GM23338 (cell line): ENCODE results near the gene EPM2AIP1. TPM values are rescaled to one million over a fixed set of nuclear protein-coding genes. Genes with fewer than 3 reads are reported as not detected.

Source experiments
- ATAC-seq: fragments of 200-7000 bp; cut with Tn5 transposase; 3 replicates; pipeline ENCODE4 v1.9.1; 2020
- DNase-seq: peaks from one replicate; pipeline ENCODE4 v3.0.0-alpha.2; 2015; ENCODE audit warnings: low spot score
- H2AFZ ChIP-seq: fragments of 200-600 bp; sonication (generic); 2 replicates; pipeline ENCODE4 v1.8.0; 2016; ENCODE audit warnings: antibody characterized with exemption, mild to moderate bottlenecking, moderate library complexity
- H3F3A ChIP-seq: fragments of 200-600 bp; sonication (generic); replicated peaks from 2 replicates; pipeline ENCODE4 v1.8.0; 2017; ENCODE audit warnings: antibody characterized with exemption, mixed run types, low read depth
- H3K27ac ChIP-seq: fragments of 200-600 bp; sonication (generic); 2 replicates; pipeline ENCODE4 v1.6.1; 2016; ENCODE audit warnings: low read depth
- H3K27me3 ChIP-seq: fragments of 200-600 bp; sonication (generic); 2 replicates; pipeline ENCODE4 v1.8.0; 2016; ENCODE audit warnings: mild to moderate bottlenecking, mixed run types, moderate library complexity; ENCODE audit not compliant: insufficient read depth
- H3K36me3 ChIP-seq: fragments of 200-600 bp; sonication (generic); 2 replicates; pipeline ENCODE4 v1.8.0; 2016; ENCODE audit warnings: mild to moderate bottlenecking; ENCODE audit not compliant: insufficient read depth
- H3K4me1 ChIP-seq: fragments of 200-600 bp; sonication (generic); 2 replicates; pipeline ENCODE4 v1.8.0; 2016; ENCODE audit warnings: mild to moderate bottlenecking, moderate library complexity; ENCODE audit not compliant: insufficient read depth
- H3K4me2 ChIP-seq: fragments of 200-600 bp; sonication (generic); 2 replicates; pipeline ENCODE4 v1.7.1; 2017; ENCODE audit warnings: mixed run types
- H3K4me3 ChIP-seq: fragments of 200-600 bp; sonication (generic); 2 replicates; pipeline ENCODE4 v1.6.1; 2016; ENCODE audit warnings: mixed run types
- H3K79me2 ChIP-seq: fragments of 200-600 bp; sonication (generic); replicated peaks from 2 replicates; pipeline ENCODE4 v1.8.0; 2017; ENCODE audit warnings: mild to moderate bottlenecking; ENCODE audit not compliant: insufficient read depth
- H3K9me2 ChIP-seq: fragments of 200-600 bp; sonication (generic); 2 replicates; pipeline ENCODE4 v1.8.0; 2017; ENCODE audit not compliant: insufficient read depth
- H4K20me1 ChIP-seq: fragments of 200-600 bp; sonication (generic); replicated peaks from 2 replicates; pipeline ENCODE4 v1.8.0; 2017; ENCODE audit warnings: mild to moderate bottlenecking; ENCODE audit not compliant: insufficient read depth
- H3K27ac Mint-ChIP-seq: 2 replicates; pipeline ENCODE4 v1.8.0; 2020; ENCODE audit warnings: inconsistent platforms, mild to moderate bottlenecking, moderate library complexity, mixed read lengths
- H3K27me3 Mint-ChIP-seq: 3 replicates; pipeline ENCODE4 v1.8.0; 2022; ENCODE audit warnings: low read depth, mild to moderate bottlenecking, moderate library complexity, mixed read lengths, inconsistent platforms; ENCODE audit not compliant: insufficient read depth, poor library complexity
- H3K36me3 Mint-ChIP-seq: 3 replicates; pipeline ENCODE4 v1.8.0; 2021; ENCODE audit warnings: low read depth, mild to moderate bottlenecking, inconsistent platforms, moderate library complexity, mixed read lengths
- H3K4me1 Mint-ChIP-seq: 3 replicates; pipeline ENCODE4 v1.8.0; 2020; ENCODE audit warnings: mild to moderate bottlenecking, inconsistent platforms, mixed read lengths
- H3K4me3 Mint-ChIP-seq: 3 replicates; pipeline ENCODE4 v1.8.0; 2021; ENCODE audit warnings: moderate library complexity, mild to moderate bottlenecking, inconsistent platforms, mixed read lengths
- H3K9me3 Mint-ChIP-seq: 3 replicates; pipeline ENCODE4 v1.8.0; 2020; ENCODE audit warnings: moderate library complexity, mild to moderate bottlenecking, inconsistent platforms, mixed read lengths
- EZH2 ChIP-seq: fragments of 200-600 bp; sonication (generic); IDR thresholded peaks from one replicate; pipeline ENCODE4 v1.8.0; 2017; ENCODE audit warnings: antibody characterized with exemption, mild to moderate bottlenecking, low read depth; ENCODE audit not compliant: unreplicated experiment
- EZH2phosphoT487 ChIP-seq: fragments of 200-600 bp; sonication (generic); IDR thresholded peaks from one replicate; pipeline ENCODE4 v1.8.1; 2018; ENCODE audit warnings: antibody characterized with exemption; ENCODE audit not compliant: unreplicated experiment
- JUNB ChIP-seq: IDR thresholded peaks from one replicate; pipeline ENCODE4 v1.6.1; 2016; ENCODE audit warnings: antibody characterized with exemption; ENCODE audit not compliant: unreplicated experiment
- POLR2AphosphoS5 ChIP-seq: IDR thresholded peaks from 2 replicates; pipeline ENCODE4 v1.6.1; 2016; ENCODE audit warnings: antibody characterized with exemption, low read depth
- STAT1 ChIP-seq: IDR thresholded peaks from one replicate; pipeline ENCODE4 v1.6.1; 2016; ENCODE audit warnings: antibody characterized with exemption; ENCODE audit not compliant: unreplicated experiment
- ZNF114 ChIP-seq: fragments of 250-450 bp; sonication (Bioruptor Pico); IDR thresholded peaks from 2 replicates; pipeline ENCODE4 v1.5.0; 2020; ENCODE audit warnings: mild to moderate bottlenecking, moderate library complexity
- ZNF331 ChIP-seq: fragments of 250-450 bp; sonication (Bioruptor Pico); IDR thresholded peaks from 2 replicates; pipeline ENCODE4 v1.5.0; 2020; ENCODE audit warnings: low read depth, mild to moderate bottlenecking, moderate library complexity
- polyA plus RNA-seq: library from polyadenylated mRNA; unstranded; fragments of >200 nt; fragmentation: Nextera tagmentation; extraction: Ambion mirVana; gene quantifications from 2 replicates; pipeline ENCODE4 v1.2.1, GENCODE V29; 2016
- total RNA-seq: library from RNA; depleted of rRNA; stranded (reverse); fragments of >200 nt; shearing (Covaris generic); gene quantifications from 2 replicates; pipeline ENCODE4 v1.2.3, GENCODE V29; 2014
- TF ChIP-seq, protein P1 (sequence below): fragments of 250-450 bp; sonication (Bioruptor Pico); IDR thresholded peaks from 2 replicates; pipeline ENCODE4 v1.5.0; 2020; ENCODE audit warnings: mild to moderate bottlenecking, moderate library complexity

EPM2AIP1 gene
- total and polyA plus RNA-seq, 2 experiments from 2014 or later = 7.2 to 10.6 TPM

DNA sequence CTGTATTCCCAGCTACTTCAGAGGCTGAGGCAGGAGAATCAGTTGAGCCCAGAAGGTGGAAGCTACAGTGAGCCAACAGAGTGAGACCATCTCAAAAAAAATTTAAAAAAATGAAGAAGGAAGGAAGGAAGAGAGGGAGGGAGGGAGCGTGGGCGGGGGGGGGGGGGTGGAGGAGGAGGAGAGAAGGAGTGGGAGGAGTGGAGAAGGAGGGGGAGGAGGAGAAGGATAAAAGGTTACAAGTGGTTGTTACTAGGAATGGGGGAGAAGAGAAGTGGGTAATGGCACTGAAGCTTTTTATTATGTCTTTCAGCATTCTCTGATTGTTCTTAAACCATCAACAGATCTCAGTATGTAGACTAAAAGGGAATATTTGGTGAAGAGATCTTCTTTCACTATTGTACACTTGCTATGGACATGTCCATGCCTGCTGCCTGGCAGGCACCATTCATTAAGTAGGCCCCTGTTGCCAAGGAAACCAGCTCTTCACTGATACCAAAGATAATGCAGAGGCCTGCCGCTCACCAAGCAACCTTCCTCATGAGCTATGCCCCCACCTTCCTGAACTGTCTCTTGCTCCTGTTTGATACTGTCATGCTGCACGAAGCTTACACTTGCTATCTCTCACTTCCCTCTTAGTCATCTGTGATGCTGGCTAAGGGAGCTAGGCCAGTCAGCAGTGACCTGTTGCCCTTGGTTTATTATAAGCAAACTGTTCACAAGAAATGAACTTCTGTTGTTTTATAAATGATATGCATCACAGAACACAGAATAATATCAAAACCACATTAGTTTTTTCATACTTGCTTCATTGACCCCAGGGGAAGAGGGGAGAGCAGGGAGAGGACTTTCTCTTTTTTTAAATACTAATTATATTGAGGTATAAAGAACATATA is 23.1 kb downstream of the EPM2AIP1 start (continued):
- TF ChIP-seq, protein P1, sequence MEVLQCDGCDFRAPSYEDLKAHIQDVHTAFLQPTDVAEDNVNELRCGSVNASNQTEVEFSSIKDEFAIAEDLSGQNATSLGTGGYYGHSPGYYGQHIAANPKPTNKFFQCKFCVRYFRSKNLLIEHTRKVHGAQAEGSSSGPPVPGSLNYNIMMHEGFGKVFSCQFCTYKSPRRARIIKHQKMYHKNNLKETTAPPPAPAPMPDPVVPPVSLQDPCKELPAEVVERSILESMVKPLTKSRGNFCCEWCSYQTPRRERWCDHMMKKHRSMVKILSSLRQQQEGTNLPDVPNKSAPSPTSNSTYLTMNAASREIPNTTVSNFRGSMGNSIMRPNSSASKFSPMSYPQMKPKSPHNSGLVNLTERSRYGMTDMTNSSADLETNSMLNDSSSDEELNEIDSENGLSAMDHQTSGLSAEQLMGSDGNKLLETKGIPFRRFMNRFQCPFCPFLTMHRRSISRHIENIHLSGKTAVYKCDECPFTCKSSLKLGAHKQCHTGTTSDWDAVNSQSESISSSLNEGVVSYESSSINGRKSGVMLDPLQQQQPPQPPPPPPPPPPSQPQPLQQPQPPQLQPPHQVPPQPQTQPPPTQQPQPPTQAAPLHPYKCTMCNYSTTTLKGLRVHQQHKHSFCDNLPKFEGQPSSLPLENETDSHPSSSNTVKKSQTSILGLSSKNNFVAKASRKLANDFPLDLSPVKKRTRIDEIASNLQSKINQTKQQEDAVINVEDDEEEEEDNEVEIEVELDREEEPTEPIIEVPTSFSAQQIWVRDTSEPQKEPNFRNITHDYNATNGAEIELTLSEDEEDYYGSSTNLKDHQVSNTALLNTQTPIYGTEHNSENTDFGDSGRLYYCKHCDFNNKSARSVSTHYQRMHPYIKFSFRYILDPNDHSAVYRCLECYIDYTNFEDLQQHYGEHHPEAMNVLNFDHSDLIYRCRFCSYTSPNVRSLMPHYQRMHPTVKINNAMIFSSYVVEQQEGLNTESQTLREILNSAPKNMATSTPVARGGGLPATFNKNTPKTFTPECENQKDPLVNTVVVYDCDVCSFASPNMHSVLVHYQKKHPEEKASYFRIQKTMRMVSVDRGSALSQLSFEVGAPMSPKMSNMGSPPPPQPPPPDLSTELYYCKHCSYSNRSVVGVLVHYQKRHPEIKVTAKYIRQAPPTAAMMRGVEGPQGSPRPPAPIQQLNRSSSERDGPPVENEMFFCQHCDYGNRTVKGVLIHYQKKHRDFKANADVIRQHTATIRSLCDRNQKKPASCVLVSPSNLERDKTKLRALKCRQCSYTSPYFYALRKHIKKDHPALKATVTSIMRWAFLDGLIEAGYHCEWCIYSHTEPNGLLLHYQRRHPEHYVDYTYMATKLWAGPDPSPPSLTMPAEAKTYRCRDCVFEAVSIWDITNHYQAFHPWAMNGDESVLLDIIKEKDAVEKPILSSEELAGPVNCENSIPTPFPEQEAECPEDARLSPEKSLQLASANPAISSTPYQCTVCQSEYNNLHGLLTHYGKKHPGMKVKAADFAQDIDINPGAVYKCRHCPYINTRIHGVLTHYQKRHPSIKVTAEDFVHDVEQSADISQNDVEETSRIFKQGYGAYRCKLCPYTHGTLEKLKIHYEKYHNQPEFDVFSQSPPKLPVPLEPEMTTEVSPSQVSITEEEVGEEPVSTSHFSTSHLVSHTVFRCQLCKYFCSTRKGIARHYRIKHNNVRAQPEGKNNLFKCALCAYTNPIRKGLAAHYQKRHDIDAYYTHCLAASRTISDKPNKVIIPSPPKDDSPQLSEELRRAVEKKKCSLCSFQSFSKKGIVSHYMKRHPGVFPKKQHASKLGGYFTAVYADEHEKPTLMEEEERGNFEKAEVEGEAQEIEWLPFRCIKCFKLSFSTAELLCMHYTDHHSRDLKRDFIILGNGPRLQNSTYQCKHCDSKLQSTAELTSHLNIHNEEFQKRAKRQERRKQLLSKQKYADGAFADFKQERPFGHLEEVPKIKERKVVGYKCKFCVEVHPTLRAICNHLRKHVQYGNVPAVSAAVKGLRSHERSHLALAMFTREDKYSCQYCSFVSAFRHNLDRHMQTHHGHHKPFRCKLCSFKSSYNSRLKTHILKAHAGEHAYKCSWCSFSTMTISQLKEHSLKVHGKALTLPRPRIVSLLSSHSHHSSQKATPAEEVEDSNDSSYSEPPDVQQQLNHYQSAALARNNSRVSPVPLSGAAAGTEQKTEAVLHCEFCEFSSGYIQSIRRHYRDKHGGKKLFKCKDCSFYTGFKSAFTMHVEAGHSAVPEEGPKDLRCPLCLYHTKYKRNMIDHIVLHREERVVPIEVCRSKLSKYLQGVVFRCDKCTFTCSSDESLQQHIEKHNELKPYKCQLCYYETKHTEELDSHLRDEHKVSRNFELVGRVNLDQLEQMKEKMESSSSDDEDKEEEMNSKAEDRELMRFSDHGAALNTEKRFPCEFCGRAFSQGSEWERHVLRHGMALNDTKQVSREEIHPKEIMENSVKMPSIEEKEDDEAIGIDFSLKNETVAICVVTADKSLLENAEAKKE = no peak
- TF ChIP-seq ZNF331 (CRISPR knock-in tag) (no peak), EZH2phosphoT487 (no peak), EZH2 (no peak), STAT1 (no peak), ZNF114 (no peak)

DNA sequence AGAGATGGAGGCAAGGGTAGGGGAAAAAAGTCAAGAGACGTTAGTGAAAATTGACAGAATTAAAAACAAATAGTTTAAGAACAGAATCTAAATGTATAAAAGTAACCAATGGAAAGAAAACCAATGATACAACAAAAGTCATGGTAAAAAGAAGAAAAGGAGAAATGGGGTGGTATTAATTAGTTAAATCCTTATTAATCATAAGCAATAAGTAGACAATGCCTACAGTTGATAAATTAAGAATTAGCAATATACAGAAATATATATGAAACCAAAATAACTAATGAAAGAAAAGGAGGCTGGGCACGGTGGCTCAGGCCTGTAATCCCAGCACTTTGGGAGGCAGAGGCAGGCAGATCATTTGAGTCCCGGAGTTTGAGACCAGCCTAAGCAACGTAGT is 23.8 kb downstream of the EPM2AIP1 start:
- Histone ChIP-seq H3K9me2 (no peaks in the 10 kb centered on the region), H3K4me2 (no peak overlapping the region; the same call in 1 of the 2 replicates), H3K79me2 (no peaks in the 10 kb centered on the region), H3F3A (no peaks in the 10 kb centered on the region), H3K4me1 (peaks cover 20% of the 10 kb centered on the region), H3K27ac (0 out of 2 replicates have a peak overlapping the region, but pooled peaks have one; percentile 56), H2AFZ (0 out of 2 replicates have a peak overlapping the region, but pooled peaks have one; percentile 23), H3K36me3 (no peaks in the 10 kb centered on the region), H3K27me3 (no peaks in the 10 kb centered on the region), H3K4me3 (no peak overlapping the region), H4K20me1 (no peaks in the 10 kb centered on the region)
- H3K4me1 Mint-ChIP-seq = peaks cover 31% of the 10 kb centered on the region
- peak overlapping the region; percentile 79; the same call in 1 of the 2 replicates for H3K27ac Mint-ChIP-seq
- H3K9me3 Mint-ChIP-seq = no peaks in the 10 kb centered on the region
- DNase-seq = no peak
- no peak for ATAC-seq
- peaks cover 8% of the 10 kb centered on the region for H3K27me3 Mint-ChIP-seq
- H3K36me3 Mint-ChIP-seq = no peaks in the 10 kb centered on the region
- no peak overlapping the region; the same call in 2 of the 3 replicates for H3K4me3 Mint-ChIP-seq
- TF ChIP-seq ZNF114 = no peak
- TF ChIP-seq STAT1 = no peak
- no peak for TF ChIP-seq POLR2AphosphoS5
- no peak for TF ChIP-seq ZNF331 (CRISPR knock-in tag)
- no peak for TF ChIP-seq JUNB
- TF ChIP-seq, protein P1 = no peak
